Stomach (tissue), 4 donors: ENCODE data around the gene CD84.

ENCODE experiments used
- POLR2A ChIP-seq, 4 donors: fragments of 450-650 bp; IDR thresholded peaks; one replicate each; pipeline ENCODE4 v1.6.1; 2016; ENCODE audit warnings: antibody characterized with exemption in 4 of 4, control low read depth in 2 of 4, mild to moderate bottlenecking in 1 of 4, moderate library complexity in 1 of 4
- POLR2AphosphoS5 ChIP-seq, 3 donors: sonication (generic); formaldehyde crosslinking; IDR thresholded peaks; one replicate each; pipeline ENCODE4 v1.6.1; 2016; ENCODE audit warnings: antibody characterized with exemption in 3 of 3
- TF ChIP-seq, protein P1 (sequence below), 7 experiments: fragments of 450-650 bp in 4 of 7; fragments of 200-600 bp in 3 of 7; sonication (generic) in 3 of 7; IDR thresholded peaks; one replicate each; pipeline ENCODE4 v1.5.1; 2016 to 2019; ENCODE audit warnings: antibody characterized with exemption in 7 of 7, control low read depth in 2 of 7, mild to moderate bottlenecking in 1 of 7

- TF ChIP-seq POLR2AphosphoS5 (IDR thresholded peaks at IDR 0.05) (no peak), POLR2A (IDR thresholded peaks at IDR 0.05) (no peak)
- TF ChIP-seq, protein P1, sequence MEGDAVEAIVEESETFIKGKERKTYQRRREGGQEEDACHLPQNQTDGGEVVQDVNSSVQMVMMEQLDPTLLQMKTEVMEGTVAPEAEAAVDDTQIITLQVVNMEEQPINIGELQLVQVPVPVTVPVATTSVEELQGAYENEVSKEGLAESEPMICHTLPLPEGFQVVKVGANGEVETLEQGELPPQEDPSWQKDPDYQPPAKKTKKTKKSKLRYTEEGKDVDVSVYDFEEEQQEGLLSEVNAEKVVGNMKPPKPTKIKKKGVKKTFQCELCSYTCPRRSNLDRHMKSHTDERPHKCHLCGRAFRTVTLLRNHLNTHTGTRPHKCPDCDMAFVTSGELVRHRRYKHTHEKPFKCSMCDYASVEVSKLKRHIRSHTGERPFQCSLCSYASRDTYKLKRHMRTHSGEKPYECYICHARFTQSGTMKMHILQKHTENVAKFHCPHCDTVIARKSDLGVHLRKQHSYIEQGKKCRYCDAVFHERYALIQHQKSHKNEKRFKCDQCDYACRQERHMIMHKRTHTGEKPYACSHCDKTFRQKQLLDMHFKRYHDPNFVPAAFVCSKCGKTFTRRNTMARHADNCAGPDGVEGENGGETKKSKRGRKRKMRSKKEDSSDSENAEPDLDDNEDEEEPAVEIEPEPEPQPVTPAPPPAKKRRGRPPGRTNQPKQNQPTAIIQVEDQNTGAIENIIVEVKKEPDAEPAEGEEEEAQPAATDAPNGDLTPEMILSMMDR (IDR thresholded peaks at IDR 0.05), result peak in 1 of 7 experiments; percentile 5
These were observed 59.5 kb downstream of the CD84 start for GRCh38 chr1:160519642-160520435.
